ENCODE data around the gene ERO1A. TPM values are rescaled to one million over a fixed set of nuclear protein-coding genes. Genes with fewer than 3 reads are reported as not detected.
A peak's percentile ranks its signal among the peaks of the same experiment; 100 is the strongest.
"Not testable (repeated sequence)": the region's sequence is repeated elsewhere in the genome, so short reads cannot be mapped to it uniquely, and the experiment has no call there.

The ERO1A gene, protein sequence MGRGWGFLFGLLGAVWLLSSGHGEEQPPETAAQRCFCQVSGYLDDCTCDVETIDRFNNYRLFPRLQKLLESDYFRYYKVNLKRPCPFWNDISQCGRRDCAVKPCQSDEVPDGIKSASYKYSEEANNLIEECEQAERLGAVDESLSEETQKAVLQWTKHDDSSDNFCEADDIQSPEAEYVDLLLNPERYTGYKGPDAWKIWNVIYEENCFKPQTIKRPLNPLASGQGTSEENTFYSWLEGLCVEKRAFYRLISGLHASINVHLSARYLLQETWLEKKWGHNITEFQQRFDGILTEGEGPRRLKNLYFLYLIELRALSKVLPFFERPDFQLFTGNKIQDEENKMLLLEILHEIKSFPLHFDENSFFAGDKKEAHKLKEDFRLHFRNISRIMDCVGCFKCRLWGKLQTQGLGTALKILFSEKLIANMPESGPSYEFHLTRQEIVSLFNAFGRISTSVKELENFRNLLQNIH
- total RNA-seq, result 100 to 1,000 TPM; 109 to 115 (median 112) TPM

DNA sequence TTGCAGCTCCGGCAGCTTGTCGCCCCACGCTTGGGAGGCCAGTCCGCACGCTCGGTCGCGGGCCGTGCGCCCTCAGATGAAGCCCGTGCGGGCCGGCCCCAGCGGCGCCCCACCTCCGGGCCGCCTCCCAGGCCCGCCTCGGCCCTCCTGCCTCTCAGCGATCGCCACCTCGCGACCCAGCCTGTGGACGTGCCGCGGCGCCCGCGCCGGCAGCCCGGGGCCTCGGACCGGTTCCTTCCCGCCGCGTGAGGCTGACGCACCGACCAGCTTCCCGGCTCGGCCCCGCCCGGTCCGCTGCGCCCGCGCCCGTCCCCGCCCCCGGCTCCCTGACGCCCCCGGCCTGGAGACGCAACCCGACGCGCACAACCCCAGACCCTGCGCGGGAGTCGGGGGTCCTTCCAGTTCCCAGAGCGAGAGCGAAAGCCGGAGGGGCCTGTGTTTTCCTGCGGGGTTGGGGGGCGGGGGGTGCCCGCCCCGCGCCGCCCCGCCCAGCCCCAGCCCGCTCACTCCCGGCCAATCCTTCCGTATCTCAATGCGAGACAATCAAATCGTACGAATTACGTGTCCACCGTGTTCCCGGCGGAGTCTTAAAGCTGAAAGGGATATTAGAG is at the start of gene ERO1A:
TSS of gene ERO1A (minus strand) at position 78 of the 611 bp plus-strand sequence. CDS start at position 1, 77 bp downstream.
- H3K9me3 Mint-ChIP-seq, result no peaks in the 10 kb centered on the region
- H3K4me1 Mint-ChIP-seq (ENCODE audit: low read depth), result peaks cover 36% of the 10 kb centered on the region
- DNase-seq (peak; percentile 51), ATAC-seq (peak; percentile 85 to 86)
- no peaks in the 10 kb centered on the region for H3K27me3 Mint-ChIP-seq (ENCODE audit: low read depth)
- H3K4me3 Mint-ChIP-seq, result peak within 1 kb of the TSS; percentile 92
- H3K36me3 Mint-ChIP-seq (ENCODE audit: insufficient read depth), result peaks cover 2% of the 10 kb centered on the region

DNA sequence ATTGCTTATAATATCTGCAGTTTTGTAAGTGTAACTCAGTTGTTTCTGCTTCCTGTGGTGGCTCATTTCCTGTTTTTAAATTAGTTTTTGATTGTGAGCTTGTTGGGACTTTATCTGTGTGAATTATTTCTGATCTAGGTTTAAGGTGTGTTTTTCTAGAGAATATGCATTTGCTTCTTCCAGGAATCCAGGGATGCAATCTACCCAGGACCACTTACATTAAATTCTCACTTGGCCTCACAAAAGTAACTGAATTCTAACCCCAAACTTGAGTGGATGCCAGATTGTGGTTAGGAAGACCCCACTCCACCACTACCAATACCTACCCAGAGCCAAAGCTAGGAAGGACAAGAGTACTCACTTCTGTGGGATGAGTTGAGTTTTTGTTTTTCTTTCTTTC is 46.5 kb upstream of the ERO1A start:
- H3K4me1 Mint-ChIP-seq (ENCODE audit: low read depth), result peaks cover 76% of the 10 kb centered on the region
- peak; percentile 27 to 32 for ATAC-seq

DNA sequence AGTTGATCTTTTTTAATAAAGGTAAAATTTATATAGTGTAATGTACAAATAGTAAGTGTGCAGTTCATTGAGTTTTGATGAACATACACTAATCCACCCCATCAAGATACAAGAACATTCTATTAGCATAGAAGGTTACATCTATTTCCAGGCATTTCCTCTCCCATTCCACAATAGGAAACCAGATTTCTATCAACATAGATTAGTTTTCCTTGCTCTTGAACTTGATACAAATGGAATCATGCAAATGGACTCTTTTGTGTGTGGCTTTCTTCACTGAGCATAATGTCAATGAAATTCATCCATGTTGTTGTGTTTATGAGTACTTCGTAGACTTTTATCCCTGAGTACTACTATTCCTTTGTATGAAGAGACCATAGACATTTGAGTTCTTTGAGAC is 45.4 kb upstream of the ERO1A start:
- Mint-ChIP-seq H3K27me3 (ENCODE audit: low read depth) (no peaks in the 10 kb centered on the region), H3K36me3 (ENCODE audit: insufficient read depth) (peaks cover 10% of the 10 kb centered on the region), H3K4me1 (ENCODE audit: low read depth) (peaks cover 83% of the 10 kb centered on the region), H3K9me3 (no peaks in the 10 kb centered on the region), H3K4me3 (no peak overlapping the region)
- ATAC-seq (no peak), DNase-seq (no peak)

More for the DNA sequence above, 46.5 kb upstream of the ERO1A start:
- Mint-ChIP-seq H3K27me3 (ENCODE audit: low read depth) (no peaks in the 10 kb centered on the region), H3K9me3 (no peaks in the 10 kb centered on the region), H3K36me3 (ENCODE audit: insufficient read depth) (peaks cover 15% of the 10 kb centered on the region), H3K4me3 (peak overlapping the region; percentile 69)
- DNase-seq, result no peak

DNA sequence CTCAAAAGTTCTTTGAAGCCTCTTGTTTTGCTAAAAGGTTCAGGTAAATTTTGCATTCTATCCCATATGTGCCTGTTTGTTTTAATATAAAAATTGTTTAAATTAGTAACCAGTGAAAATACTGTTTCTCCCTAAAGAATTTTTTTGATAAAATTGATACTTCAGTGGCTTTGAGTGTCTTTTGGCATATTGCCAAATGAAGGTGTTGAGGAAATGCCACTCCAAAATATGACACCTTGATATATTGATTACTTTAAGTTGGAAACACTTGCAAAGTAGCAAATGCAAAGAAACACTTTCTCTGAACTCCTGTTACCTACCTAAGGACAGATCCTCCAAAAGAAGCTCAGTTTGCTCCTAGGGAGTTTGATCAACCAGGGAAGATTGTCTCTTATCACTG is 43.1 kb upstream of the ERO1A start:
- Mint-ChIP-seq H3K4me1 (ENCODE audit: low read depth) (peaks cover 83% of the 10 kb centered on the region), H3K27me3 (ENCODE audit: low read depth) (no peaks in the 10 kb centered on the region), H3K4me3 (no peak overlapping the region), H3K36me3 (ENCODE audit: insufficient read depth) (peaks cover 21% of the 10 kb centered on the region), H3K9me3 (no peaks in the 10 kb centered on the region)
- no peak for ATAC-seq
- DNase-seq, result no peak

DNA sequence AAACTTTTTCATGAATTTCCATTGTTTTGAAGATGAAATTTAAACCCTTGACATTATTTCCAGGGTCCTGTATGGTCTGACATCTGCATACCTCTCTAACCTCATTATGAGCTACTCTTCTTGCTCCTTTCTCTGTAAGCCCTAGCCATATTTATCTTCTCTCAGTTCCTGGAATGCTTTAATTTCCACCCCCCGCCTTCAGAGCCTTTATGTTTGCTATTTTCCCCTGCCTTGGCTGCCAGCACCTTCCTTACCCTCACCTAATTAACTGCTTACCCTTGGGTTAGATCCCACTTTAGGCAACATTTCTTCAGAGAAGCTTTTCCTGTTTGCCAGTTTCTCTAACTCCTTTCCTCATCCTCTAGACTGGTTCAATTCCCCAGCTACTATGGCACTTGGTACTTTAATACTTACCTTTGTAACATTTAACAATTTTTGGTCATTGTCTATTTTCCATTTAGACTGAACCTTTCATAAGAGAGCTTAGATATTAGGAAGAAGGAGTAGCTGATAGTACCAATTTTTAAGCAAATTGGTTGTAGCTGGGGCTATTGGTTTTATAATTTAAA is 40.6 kb upstream of the ERO1A start:
- Mint-ChIP-seq H3K4me1 (ENCODE audit: low read depth) (peaks cover 77% of the 10 kb centered on the region), H3K27me3 (ENCODE audit: low read depth) (no peaks in the 10 kb centered on the region), H3K36me3 (ENCODE audit: insufficient read depth) (peaks cover 28% of the 10 kb centered on the region), H3K9me3 (no peaks in the 10 kb centered on the region), H3K4me3 (no peak overlapping the region)
- no peak for DNase-seq
- no peak for ATAC-seq

DNA sequence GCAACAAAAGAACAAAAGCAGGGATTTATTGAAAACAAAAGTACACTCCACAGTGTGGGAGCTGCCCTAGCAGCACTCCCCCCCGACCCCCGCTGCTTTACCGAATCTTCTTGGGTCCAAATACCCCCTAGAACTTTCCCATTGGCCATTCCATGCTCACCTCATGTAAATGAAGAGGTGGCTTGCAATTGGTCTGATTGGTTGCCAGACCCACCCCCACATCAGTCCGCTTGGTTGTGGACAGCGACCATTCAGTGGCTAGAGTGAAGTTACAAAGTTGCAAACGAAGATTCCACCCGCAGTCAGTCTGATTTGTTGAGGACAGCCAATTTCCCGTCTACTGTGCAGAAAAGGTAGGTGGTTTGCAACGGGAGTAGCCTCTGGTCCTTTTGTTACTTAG is 38.5 kb upstream of the ERO1A start:
- ATAC-seq (no peak), DNase-seq (no peak)
- no peak overlapping the region for H3K4me3 Mint-ChIP-seq
- H3K27me3 Mint-ChIP-seq (ENCODE audit: low read depth), result no peaks in the 10 kb centered on the region
- H3K4me1 Mint-ChIP-seq (ENCODE audit: low read depth), result peaks cover 70% of the 10 kb centered on the region
- no peaks in the 10 kb centered on the region for H3K9me3 Mint-ChIP-seq
- H3K36me3 Mint-ChIP-seq (ENCODE audit: insufficient read depth), result peaks cover 26% of the 10 kb centered on the region

DNA sequence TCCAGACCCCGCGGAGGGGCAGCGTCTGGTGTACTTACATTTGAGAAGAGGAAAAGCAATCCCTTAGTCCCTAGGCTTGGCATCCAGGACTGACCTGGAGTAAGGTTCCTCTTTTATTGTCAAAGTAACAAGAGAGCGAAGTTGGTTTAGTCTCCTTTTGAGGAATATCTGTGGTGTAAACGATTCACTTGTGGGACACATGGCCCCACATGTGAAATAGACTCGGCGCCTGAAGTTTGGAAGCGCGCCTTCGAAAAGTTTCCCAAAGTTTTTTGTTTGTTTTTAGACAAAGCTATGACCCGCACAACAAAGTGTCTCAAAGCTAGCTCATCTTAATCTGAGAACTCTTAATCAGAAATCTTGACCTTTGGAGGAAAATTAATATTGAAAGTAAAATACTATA is 35.4 kb upstream of the ERO1A start:
- no peaks in the 10 kb centered on the region for H3K27me3 Mint-ChIP-seq (ENCODE audit: low read depth)
- no peak for ATAC-seq
- peak overlapping the region; percentile 94 for H3K4me3 Mint-ChIP-seq
- H3K4me1 Mint-ChIP-seq (ENCODE audit: low read depth), result peaks cover 42% of the 10 kb centered on the region
- H3K9me3 Mint-ChIP-seq, result no peaks in the 10 kb centered on the region
- H3K36me3 Mint-ChIP-seq (ENCODE audit: insufficient read depth), result peaks cover 30% of the 10 kb centered on the region
- no peak for DNase-seq

DNA sequence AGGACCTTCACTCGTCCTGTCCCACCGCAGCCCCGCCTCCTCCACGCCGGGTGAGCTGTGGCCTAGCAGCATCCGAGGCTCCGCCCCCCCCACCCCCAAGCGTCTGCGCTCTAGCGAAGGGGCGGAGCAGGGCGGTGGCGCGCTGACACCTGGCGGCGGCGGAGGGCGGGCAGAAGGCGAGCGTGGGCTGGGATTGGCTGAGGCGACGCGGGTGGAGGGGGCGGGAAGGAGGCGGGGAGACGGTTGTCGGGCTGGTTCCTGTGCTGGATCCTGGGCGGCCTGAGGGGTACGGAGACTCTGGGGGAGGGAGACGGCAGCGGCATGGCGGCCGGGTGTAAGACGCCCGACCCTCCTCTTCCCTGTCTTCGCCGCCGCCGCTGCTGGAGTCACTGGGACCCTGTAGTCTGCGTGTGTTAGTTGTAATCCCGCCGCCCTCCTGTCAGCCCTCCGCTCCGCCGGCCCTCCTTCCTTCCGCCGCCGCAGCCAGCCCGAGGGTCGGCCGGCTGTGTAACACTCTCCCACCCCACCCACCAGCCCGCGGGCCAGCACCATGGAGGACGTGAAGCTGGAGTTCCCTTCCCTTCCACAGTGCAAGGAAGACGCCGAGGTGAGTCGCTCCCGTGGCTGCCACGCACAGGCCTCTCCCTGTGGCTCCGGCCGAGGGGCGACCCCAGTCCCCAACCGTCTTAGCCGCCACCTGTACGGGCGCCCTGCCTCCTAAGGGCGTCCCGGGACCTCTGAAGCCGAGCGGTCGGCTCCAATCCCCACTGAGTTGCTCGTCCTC is 34.8 kb upstream of the ERO1A start, which contains the start of gene STYX:
TSS of gene STYX (plus strand) at position 242 of the 784 bp plus-strand sequence. CDS start at position 551, 309 bp downstream.
- Mint-ChIP-seq H3K9me3 (no peaks in the 10 kb centered on the region), H3K36me3 (ENCODE audit: insufficient read depth) (peaks cover 30% of the 10 kb centered on the region), H3K4me3 (peak within 1 kb of the TSS; percentile 94), H3K27me3 (ENCODE audit: low read depth) (no peaks in the 10 kb centered on the region), H3K4me1 (ENCODE audit: low read depth) (peaks cover 37% of the 10 kb centered on the region)
- ATAC-seq (peak; percentile 94 to 95), DNase-seq (peak; percentile 97)

DNA sequence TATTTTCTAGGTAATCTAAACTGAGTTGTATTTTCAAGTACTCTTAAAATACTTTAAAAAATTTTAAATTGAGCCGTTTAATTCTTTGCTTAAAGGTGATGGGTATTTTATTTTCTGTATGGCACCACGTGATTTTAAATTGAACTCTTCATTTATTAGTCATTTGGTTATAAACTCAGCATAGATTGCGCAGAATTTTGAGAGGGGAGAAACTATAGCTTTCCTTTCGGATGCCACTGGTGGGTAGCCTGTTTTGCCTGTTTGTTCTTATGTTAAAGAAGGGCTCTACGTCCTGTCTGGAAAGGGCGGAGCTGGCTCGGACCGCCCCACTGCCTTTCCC is 34.2 kb upstream of the ERO1A start:
- no peak for DNase-seq
- ATAC-seq, result no peak
- no peaks in the 10 kb centered on the region for H3K27me3 Mint-ChIP-seq (ENCODE audit: low read depth)
- peak overlapping the region; percentile 94 for H3K4me3 Mint-ChIP-seq
- peaks cover 35% of the 10 kb centered on the region for H3K4me1 Mint-ChIP-seq (ENCODE audit: low read depth)
- no peaks in the 10 kb centered on the region for H3K9me3 Mint-ChIP-seq
- H3K36me3 Mint-ChIP-seq (ENCODE audit: insufficient read depth), result peaks cover 28% of the 10 kb centered on the region

DNA sequence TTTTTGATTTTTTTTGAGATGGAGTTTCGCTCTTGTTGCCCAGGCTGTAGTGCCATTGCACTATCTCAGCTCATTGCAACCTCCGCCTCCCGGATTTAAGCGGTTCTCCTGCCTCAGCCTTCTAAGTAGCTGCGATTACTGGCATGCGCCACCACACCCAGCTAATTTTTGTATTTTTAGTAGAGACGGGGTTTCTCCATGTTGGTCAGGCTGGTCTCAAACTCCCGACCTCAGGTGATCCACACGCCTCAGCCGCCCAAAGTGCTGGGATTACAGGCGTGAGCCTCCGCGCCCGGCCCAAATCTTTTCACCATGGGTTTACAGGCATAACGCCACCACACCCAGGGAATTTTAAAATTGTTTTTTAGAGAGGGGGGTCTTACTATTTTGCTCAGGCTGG is 33.7 kb upstream of the ERO1A start:
- Mint-ChIP-seq H3K36me3 (ENCODE audit: insufficient read depth) (peaks cover 24% of the 10 kb centered on the region), H3K4me3 (peak overlapping the region; percentile 66), H3K4me1 (ENCODE audit: low read depth) (peaks cover 31% of the 10 kb centered on the region)
- DNase-seq; H3K9me3 Mint-ChIP-seq; ATAC-seq; H3K27me3 Mint-ChIP-seq (ENCODE audit: low read depth): not testable (repeated sequence)

DNA sequence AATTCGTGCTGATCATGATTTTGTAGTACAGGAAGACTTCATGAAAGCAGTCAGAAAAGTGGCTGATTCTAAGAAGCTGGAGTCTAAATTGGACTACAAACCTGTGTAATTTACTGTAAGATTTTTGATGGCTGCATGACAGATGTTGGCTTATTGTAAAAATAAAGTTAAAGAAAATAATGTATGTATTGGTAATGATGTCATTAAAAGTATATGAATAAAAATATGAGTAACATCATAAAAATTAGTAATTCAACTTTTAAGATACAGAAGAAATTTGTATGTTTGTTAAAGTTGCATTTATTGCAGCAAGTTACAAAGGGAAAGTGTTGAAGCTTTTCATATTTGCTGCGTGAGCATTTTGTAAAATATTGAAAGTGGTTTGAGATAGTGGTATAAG is 32.2 kb upstream of the ERO1A start:
- not testable (repeated sequence) for DNase-seq; H3K27me3 Mint-ChIP-seq (ENCODE audit: low read depth); H3K9me3 Mint-ChIP-seq; ATAC-seq; H3K4me3 Mint-ChIP-seq
- H3K4me1 Mint-ChIP-seq (ENCODE audit: low read depth), result peaks cover 28% of the 10 kb centered on the region
- peaks cover 20% of the 10 kb centered on the region for H3K36me3 Mint-ChIP-seq (ENCODE audit: insufficient read depth)

DNA sequence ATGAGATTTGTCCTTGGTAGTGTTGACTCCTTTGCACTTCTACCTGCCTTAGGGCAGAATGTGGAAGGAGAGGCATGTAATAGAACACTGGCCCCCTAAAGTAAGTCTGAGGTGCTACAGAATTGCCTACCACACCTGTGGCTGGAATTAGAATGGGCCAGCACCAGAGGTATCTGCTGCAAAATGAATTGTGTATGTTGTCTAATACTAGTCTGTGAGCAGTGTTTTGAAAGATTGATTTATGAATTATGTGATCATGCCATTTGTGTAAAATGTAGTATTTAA is 28.9 kb upstream of the ERO1A start:
- H3K4me1 Mint-ChIP-seq (ENCODE audit: low read depth), result peaks cover 25% of the 10 kb centered on the region
- no peak for DNase-seq
- peaks cover 36% of the 10 kb centered on the region for H3K36me3 Mint-ChIP-seq (ENCODE audit: insufficient read depth)
- H3K27me3 Mint-ChIP-seq (ENCODE audit: low read depth), result no peaks in the 10 kb centered on the region
- H3K9me3 Mint-ChIP-seq, result no peaks in the 10 kb centered on the region
- ATAC-seq, result no peak
- no peak overlapping the region for H3K4me3 Mint-ChIP-seq

DNA sequence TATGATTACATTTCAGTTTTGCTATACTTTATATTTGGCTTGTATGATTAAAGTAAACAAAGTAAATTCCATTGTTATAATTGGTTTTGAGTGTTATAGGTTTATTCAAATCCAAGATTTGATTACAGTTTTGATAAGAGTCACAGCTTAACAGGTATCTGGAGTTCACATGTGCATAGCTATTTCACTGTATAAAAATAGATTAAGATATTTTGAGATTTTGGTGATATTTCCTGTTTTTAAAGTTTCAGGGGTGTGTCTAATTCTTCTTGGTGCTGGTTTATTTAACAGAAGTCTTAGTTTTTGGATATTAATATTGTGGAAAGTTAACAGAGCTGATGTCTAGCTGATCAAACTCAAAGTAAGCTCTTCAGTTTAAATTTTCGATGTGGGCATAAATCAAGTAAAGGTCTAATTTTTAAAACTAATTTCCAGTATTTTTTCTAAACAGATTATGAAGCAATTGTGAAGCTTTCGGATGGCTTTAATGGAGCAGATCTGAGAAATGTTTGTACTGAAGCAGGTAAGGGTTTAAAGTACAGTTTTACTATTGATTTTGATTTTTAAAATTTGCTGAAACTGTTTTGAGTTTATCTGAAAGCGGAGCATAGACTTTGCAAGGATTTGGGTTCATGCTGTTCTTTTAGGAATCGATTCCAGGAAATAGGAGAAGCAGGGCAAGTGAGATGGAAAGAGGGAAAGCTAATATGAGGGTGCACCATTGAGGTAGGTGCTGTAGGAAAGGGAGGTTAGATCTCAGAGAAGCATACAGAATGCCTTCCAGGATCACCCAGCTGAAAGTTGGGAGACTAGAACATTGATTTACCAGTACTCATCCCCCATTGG is 28.4 kb upstream of the ERO1A start:
- Mint-ChIP-seq H3K9me3 (no peaks in the 10 kb centered on the region), H3K4me1 (ENCODE audit: low read depth) (peaks cover 25% of the 10 kb centered on the region), H3K36me3 (ENCODE audit: insufficient read depth) (peaks cover 37% of the 10 kb centered on the region), H3K27me3 (ENCODE audit: low read depth) (no peaks in the 10 kb centered on the region), H3K4me3 (no peak overlapping the region)
- no peak for DNase-seq
- ATAC-seq, result no peak
